K562 (cell line): ENCODE measurements around the gene DOCK6. TPM values are rescaled to one million over a fixed set of nuclear protein-coding genes. Genes with fewer than 3 reads are reported as not detected.

Experiments
- ADNP ChIP-seq: fragments of 200-800 bp; sonication (Bioruptor generic); IDR thresholded peaks from 2 replicates; pipeline ENCODE4 v1.6.1; 2016; ENCODE audit warnings: missing genetic modification characterization, missing compliant biosample characterization
- CBX5 ChIP-seq: IDR thresholded peaks from 2 replicates; pipeline ENCODE4 v1.6.1; 2014; ENCODE audit warnings: low read depth, borderline replicate concordance
- CTCF ChIP-seq, 3 experiments: IDR thresholded peaks in 2 of 3; conservative IDR thresholded peaks in 1 of 3; 2 replicates each; pipeline ENCODE4 v1.5.1; 2011 to 2012; ENCODE audit warnings: low read length in 3 of 3, mild to moderate bottlenecking in 3 of 3, control low read depth in 2 of 3, improper control_type of control experiment in 1 of 3, inconsistent platforms in 1 of 3, low read depth in 1 of 3, mixed read lengths in 1 of 3, moderate library complexity in 1 of 3; ENCODE audit not compliant: insufficient read depth in 2 of 3
- FOXM1 ChIP-seq, 2 experiments: fragments of 450-650 bp in 1 of 2; sonication (generic) in 1 of 2; formaldehyde crosslinking in 1 of 2; IDR thresholded peaks; 2 replicates each; pipeline versions ENCODE4 v1.6.1 to v1.9.0; 2017 to 2022; ENCODE audit warnings: low read depth in 2 of 2, mild to moderate bottlenecking in 2 of 2, missing genetic modification reagents in 1 of 2, moderate library complexity in 1 of 2
- FOXO4 ChIP-seq: fragments of 450-650 bp; formaldehyde crosslinking; IDR thresholded peaks from 2 replicates; pipeline ENCODE4 v1.4.0; 2020; ENCODE audit warnings: mild to moderate bottlenecking, moderate library complexity
- HIVEP1 ChIP-seq: fragments of 250-450 bp; sonication (Bioruptor Pico); IDR thresholded peaks from 2 replicates; pipeline ENCODE4 v1.4.0; 2020; ENCODE audit warnings: mild to moderate bottlenecking
- RAD21 ChIP-seq, 2 experiments: fragments of 250-450 bp in 1 of 2; fragments of 450-650 bp in 1 of 2; sonication (Bioruptor Pico) in 1 of 2; formaldehyde crosslinking in 1 of 2; IDR thresholded peaks in 1 of 2; conservative IDR thresholded peaks in 1 of 2; 2 replicates each; pipeline versions ENCODE4 v1.4.0 to v1.8.0; 2020 to 2022; ENCODE audit warnings: mild to moderate bottlenecking in 2 of 2, moderate library complexity in 1 of 2
- polyA plus RNA-seq, 8 experiments: library from polyadenylated mRNA; depleted of rRNA in 4 of 8; stranded (reverse) in 5 of 8; unstranded in 3 of 8; fragments of >200 nt; fragmentation: Nextera tagmentation in 2 of 8; fragmentation: Illumina TruSeq in 1 of 8; extraction: Ambion mirVana in 2 of 8; extraction: Trizol in 1 of 8; gene quantifications; 2 replicates each; pipeline versions ENCODE4 v1.2.1 to v1.2.3, GENCODE V29; 2011 to 2014; ENCODE audit warnings: inconsistent platforms in 1 of 8, missing spikeins in 1 of 8
- total RNA-seq, 7 experiments: library from RNA; depleted of rRNA in 6 of 7; stranded (reverse); fragments of >200 nt in 6 of 7; fragmentation: Illumina TruSeq in 2 of 7; extraction: Trizol in 2 of 7; gene quantifications; 2 replicates each; pipeline versions ENCODE4 v1.2.1 to v1.2.3, GENCODE V29; 2011 to 2021; ENCODE audit warnings: low replicate concordance in 1 of 7

DOCK6 gene
- total and polyA plus RNA-seq, 9 of the 15 experiments (the other 6 are each of a cell fraction or from before 2014, with no cell fraction given) = 0.35 to 19.3 (median 3.8) TPM

- TF ChIP-seq FOXO4 = no peak
- TF ChIP-seq CTCF (IDR thresholded peaks at IDR 0.05 in 2 of 3, conservative IDR thresholded peaks at IDR 0.05 in 1 of 3; ENCODE audit: insufficient read depth in 2 of 3, low read depth in 1 of 3, low read length in 3 of 3) = no peak
- peak; percentile 85 for TF ChIP-seq ADNP (tag)
- no peak for TF ChIP-seq CBX5
- TF ChIP-seq HIVEP1 (CRISPR knock-in tag) = no peak
- no peak for TF ChIP-seq FOXM1 (IDR thresholded peaks at IDR 0.05; ENCODE audit: low read depth)
- no peak for TF ChIP-seq FOXM1 (CRISPR knock-in tag; IDR thresholded peaks at IDR 0.05; ENCODE audit: low read depth)
- TF ChIP-seq RAD21 (CRISPR knock-in tag; conservative IDR thresholded peaks at IDR 0.05 in 1 of 2, IDR thresholded peaks at IDR 0.05 in 1 of 2) = no peak
- TF ChIP-seq, all 486 proteins: peak for 7
Measured at GRCh38 chr19:11198175-11198534, 64.2 kb downstream of the DOCK6 start (continued).
